ENCODE results near the gene MS4A4A.

Gene MS4A4A

DNA sequence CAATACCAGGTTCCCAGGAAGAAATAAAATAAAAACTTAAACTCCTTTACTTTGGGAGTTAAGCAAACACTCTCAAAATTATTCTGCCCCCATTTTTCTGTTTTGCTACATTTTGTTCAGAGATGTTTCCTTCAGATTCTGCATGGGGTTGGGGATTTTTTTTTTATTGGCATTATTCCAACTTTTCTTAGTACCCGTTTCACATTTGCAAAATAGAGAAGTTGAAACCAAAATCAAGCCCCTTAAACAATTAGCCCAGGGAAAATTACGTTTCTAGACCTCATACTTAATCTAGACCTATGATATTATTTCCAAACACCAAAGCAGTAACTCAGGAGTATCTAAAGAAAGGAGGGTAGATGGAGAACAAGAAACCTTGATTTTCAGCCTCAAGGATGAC, 77.3 kb downstream of the MS4A4A start:
- no peak for DNase-seq

All from activated CD4-positive, alpha-beta T cell treated with anti-CD3 and anti-CD28 coated beads for 4 hours (primary cell).